IMR-90 (cell line): ENCODE data around the gene ROS1. TPM values are rescaled to one million over a fixed set of nuclear protein-coding genes. Genes with fewer than 3 reads are reported as not detected.

Experiments
- ATAC-seq: fragments of 200-7000 bp; cut with Tn5 transposase; 2 replicates; pipeline ENCODE4 v1.9.1; 2020; ENCODE audit warnings: low read depth, mild to moderate bottlenecking, moderate library complexity
- BruUV-seq: library from RNA; stranded (reverse); fragments of 400-500 nt; replicated peaks from 2 replicates; lab custom pipeline; 2021; lab: Mats Ljungman, UMichigan
- CTCF ChIA-PET: fragments of 300-600 bp; formaldehyde crosslinking; extraction: SDS; loops from one replicate; lab custom pipeline; 2021; ENCODE audit warnings: antibody characterized with exemption; lab: Yijun Ruan, JAX
- POLR2A ChIA-PET: fragments of 300-600 bp; sonication (Branson Sonifier 250); formaldehyde crosslinking; loops from one replicate; lab custom pipeline; 2022; ENCODE audit warnings: antibody characterized with exemption; ENCODE audit not compliant: unreplicated experiment; lab: Charles Lee
- DNase-seq: peaks from one replicate; pipeline ENCODE4 v3.0.0; 2013
- H2AFZ ChIP-seq: replicated peaks from 2 replicates; pipeline ENCODE3; 2013; ENCODE audit warnings: low read length, mild to moderate bottlenecking; ENCODE audit not compliant: poor library complexity
- H2AK5ac ChIP-seq: 2 replicates; pipeline ENCODE4 v1.6.1; 2013; ENCODE audit warnings: low read depth, low read length, inconsistent platforms
- H2AK9ac ChIP-seq: replicated peaks from 2 replicates; pipeline ENCODE3; 2013; ENCODE audit warnings: mild to moderate bottlenecking, low read depth, low read length, moderate library complexity; ENCODE audit not compliant: poor library complexity
- H2BK120ac ChIP-seq: 2 replicates; pipeline ENCODE4 v1.6.1; 2013; ENCODE audit warnings: low read depth, low read length, inconsistent platforms
- H2BK15ac ChIP-seq: 3 replicates; pipeline ENCODE4 v1.6.1; 2013; ENCODE audit warnings: low read depth, low read length, inconsistent platforms
- H2BK20ac ChIP-seq: 2 replicates; pipeline ENCODE4 v1.6.1; 2013; ENCODE audit warnings: low read depth, mild to moderate bottlenecking, inconsistent platforms, low read length, moderate library complexity
- H2BK5ac ChIP-seq: 2 replicates; pipeline ENCODE4 v1.6.1; 2013; ENCODE audit warnings: mild to moderate bottlenecking, low read depth, low read length, inconsistent platforms; ENCODE audit not compliant: poor library complexity, severe bottlenecking
- H3K14ac ChIP-seq: replicated peaks from 2 replicates; pipeline ENCODE4 v1.6.1; 2013; ENCODE audit warnings: low read depth, low read length, inconsistent platforms
- H3K18ac ChIP-seq: 2 replicates; pipeline ENCODE4 v1.6.1; 2013; ENCODE audit warnings: low read depth, low read length, control low read depth
- H3K23ac ChIP-seq: 2 replicates; pipeline ENCODE4 v1.6.1; 2013; ENCODE audit warnings: low read depth, low read length, inconsistent platforms
- H3K27ac ChIP-seq: 2 replicates; pipeline ENCODE4 v1.5.1; 2013; ENCODE audit warnings: mild to moderate bottlenecking, control low read depth, low read length; ENCODE audit not compliant: insufficient read depth
- H3K27me3 ChIP-seq: 2 replicates; pipeline ENCODE4 v1.6.1; 2013; ENCODE audit warnings: low read length; ENCODE audit not compliant: control insufficient read depth, insufficient read depth
- H3K36me3 ChIP-seq: 2 replicates; pipeline ENCODE4 v1.6.1; 2013; ENCODE audit warnings: low read length, mixed read lengths; ENCODE audit not compliant: control insufficient read depth, insufficient read depth
- H3K4ac ChIP-seq: 2 replicates; pipeline ENCODE4 v1.6.1; 2013; ENCODE audit warnings: low read depth, low read length, inconsistent platforms
- H3K4me1 ChIP-seq: 2 replicates; pipeline ENCODE4 v1.6.1; 2013; ENCODE audit warnings: low read length, mixed read lengths; ENCODE audit not compliant: control insufficient read depth, insufficient read depth
- H3K4me2 ChIP-seq: 2 replicates; pipeline ENCODE4 v1.6.1; 2013; ENCODE audit warnings: low read depth, mild to moderate bottlenecking, control low read depth, low read length, moderate library complexity
- H3K4me3 ChIP-seq: 2 replicates; pipeline ENCODE4 v1.5.1; 2013; ENCODE audit warnings: low read depth, mild to moderate bottlenecking, control low read depth, low read length, moderate library complexity; ENCODE audit not compliant: insufficient read depth
- H3K56ac ChIP-seq: 2 replicates; pipeline ENCODE4 v1.6.1; 2013; ENCODE audit warnings: low read length, inconsistent platforms; ENCODE audit not compliant: insufficient read depth; ENCODE audit errors: extremely low read depth
- H3K79me1 ChIP-seq, 2 experiments: 2 replicates each; pipeline ENCODE4 v1.6.1; 2013; ENCODE audit warnings: low read length in 2 of 2, inconsistent platforms in 1 of 2, low read depth in 1 of 2
- H3K9ac ChIP-seq: 2 replicates; pipeline ENCODE4 v1.6.1; 2013; ENCODE audit warnings: low read depth, low read length, control low read depth
- H3K9me1 ChIP-seq: 2 replicates; pipeline ENCODE4 v1.6.1; 2013; ENCODE audit warnings: low read length, inconsistent platforms; ENCODE audit not compliant: insufficient read depth
- H3K9me3 ChIP-seq: 2 replicates; pipeline ENCODE4 v1.6.1; 2013; ENCODE audit warnings: low read length; ENCODE audit not compliant: control insufficient read depth, insufficient read depth
- H4K20me1 ChIP-seq: 2 replicates; pipeline ENCODE4 v1.6.1; 2013; ENCODE audit warnings: low read length, inconsistent platforms; ENCODE audit not compliant: insufficient read depth
- H4K5ac ChIP-seq: 2 replicates; pipeline ENCODE4 v1.6.1; 2013; ENCODE audit warnings: mild to moderate bottlenecking, low read depth, low read length, control low read depth
- H4K8ac ChIP-seq, 2 experiments: 2 replicates each; pipeline ENCODE4 v1.6.1; 2013; ENCODE audit warnings: low read depth in 2 of 2, low read length in 2 of 2, control low read depth in 1 of 2, inconsistent platforms in 1 of 2
- H4K91ac ChIP-seq: 2 replicates; pipeline ENCODE4 v1.6.1; 2013; ENCODE audit warnings: low read depth, low read length, inconsistent platforms; ENCODE audit not compliant: insufficient read depth
- BHLHE40 ChIP-seq: fragments of 150-350 bp; IDR thresholded peaks from 2 replicates; pipeline ENCODE4 v1.6.1; 2016; ENCODE audit warnings: mild to moderate bottlenecking, low read depth, low read length
- CEBPB ChIP-seq: IDR thresholded peaks from 2 replicates; pipeline ENCODE4 v1.6.1; 2012; ENCODE audit warnings: low read depth, low read length, improper control_type of control experiment
- CHD1 ChIP-seq: IDR thresholded peaks from 2 replicates; pipeline ENCODE4 v1.6.1; 2012; ENCODE audit warnings: low read depth, low read length, improper control_type of control experiment
- FOS ChIP-seq: fragments of 150-350 bp; IDR thresholded peaks from 2 replicates; pipeline ENCODE4 v1.6.1; 2016; ENCODE audit warnings: low read depth, low read length
- MAFK ChIP-seq: IDR thresholded peaks from 2 replicates; pipeline ENCODE4 v1.6.1; 2012; ENCODE audit warnings: low read depth, low read length, improper control_type of control experiment
- MAZ ChIP-seq: IDR thresholded peaks from 2 replicates; pipeline ENCODE4 v1.6.1; 2012; ENCODE audit warnings: low read depth, mild to moderate bottlenecking, low read length, improper control_type of control experiment, moderate library complexity, borderline replicate concordance
- MXI1 ChIP-seq: IDR thresholded peaks from 2 replicates; pipeline ENCODE4 v1.6.1; 2012; ENCODE audit warnings: low read depth, mild to moderate bottlenecking, low read length, moderate library complexity, borderline replicate concordance
- NFE2L2 ChIP-seq: fragments of 150-350 bp; IDR thresholded peaks from 2 replicates; pipeline ENCODE4 v1.6.1; 2016; ENCODE audit warnings: low read depth, mild to moderate bottlenecking, low read length
- POLR2A ChIP-seq: IDR thresholded peaks from 2 replicates; pipeline ENCODE4 v1.6.1; 2012; ENCODE audit warnings: mild to moderate bottlenecking, low read depth, low read length
- RAD21 ChIP-seq: IDR thresholded peaks from 2 replicates; pipeline ENCODE4 v1.6.1; 2012; ENCODE audit warnings: low read length, improper control_type of control experiment
- RCOR1 ChIP-seq: IDR thresholded peaks from 2 replicates; pipeline ENCODE4 v1.6.1; 2012; ENCODE audit warnings: mild to moderate bottlenecking, low read length, improper control_type of control experiment; ENCODE audit not compliant: insufficient replicate concordance
- SMC3 ChIP-seq: fragments of 150-350 bp; IDR thresholded peaks from 2 replicates; pipeline ENCODE4 v1.6.1; 2016; ENCODE audit warnings: low read depth, mild to moderate bottlenecking, antibody characterized with exemption, low read length, moderate library complexity
- WGBS, 2 experiments: methylation state at CpG; one replicate each; pipeline versions ENCODE4 v1.1.5 to v1.1.7; 2013; ENCODE audit warnings: missing lambda C conversion rate in 2 of 2; ENCODE audit not compliant: insufficient read length in 1 of 2; ENCODE audit errors: extremely low coverage in 2 of 2; 5-methylcytosine and 5-hydroxymethylcytosine counted together
- dilution Hi-C: fragments of 300-500 bp; cut with HindIII; formaldehyde crosslinking; loops from one replicate; pipeline ENCODE4 v1.14.3; 2018; ENCODE audit warnings: low sequenced_read_pairs; ENCODE audit not compliant: unreplicated experiment
- in situ Hi-C: fragments of 300-500 bp; cut with MboI; formaldehyde crosslinking; loops from 3 replicates; pipeline ENCODE4 v1.14.3; 2019; ENCODE audit warnings: low sequenced_read_pairs, inconsistent platforms, mixed read lengths
- intact Hi-C: fragments of 100-400 bp; cut with micrococcal nuclease; formaldehyde crosslinking; loops from 2 replicates; pipeline ENCODE4 v1.10.0; 2022
- polyA plus RNA-seq, 3 experiments: library from polyadenylated mRNA; depleted of rRNA; stranded (reverse); fragments of >200 nt; gene quantifications; 2 replicates each; pipeline ENCODE4 v1.2.3, GENCODE V29; 2012; ENCODE audit warnings: low replicate concordance in 1 of 3
- total RNA-seq: library from RNA; depleted of rRNA; stranded (reverse); fragments of >200 nt; gene quantifications from 2 replicates; pipeline ENCODE4 v1.2.3, GENCODE V29; 2012
- TF ChIP-seq, protein P1 (sequence below): conservative IDR thresholded peaks from 2 replicates; pipeline ENCODE4 v1.5.1; 2012; ENCODE audit warnings: mild to moderate bottlenecking, low read depth, low read length, improper control_type of control experiment
- TF ChIP-seq, protein P2 (sequence below): fragments of 150-350 bp; IDR thresholded peaks from 2 replicates; pipeline ENCODE4 v1.6.1; 2016; ENCODE audit warnings: low read depth, mild to moderate bottlenecking, low read length, moderate library complexity, borderline replicate concordance
- TF ChIP-seq, protein P3 (sequence below): fragments of 150-350 bp; IDR thresholded peaks from 2 replicates; pipeline ENCODE4 v1.6.1; 2017; ENCODE audit warnings: mild to moderate bottlenecking, antibody characterized with exemption, low read length, low read depth

The ROS1 gene
- total and polyA plus RNA-seq, 2 of the 4 experiments (the other 2 are of a cell fraction) = under 0.01 to 0.03 TPM

DNA sequence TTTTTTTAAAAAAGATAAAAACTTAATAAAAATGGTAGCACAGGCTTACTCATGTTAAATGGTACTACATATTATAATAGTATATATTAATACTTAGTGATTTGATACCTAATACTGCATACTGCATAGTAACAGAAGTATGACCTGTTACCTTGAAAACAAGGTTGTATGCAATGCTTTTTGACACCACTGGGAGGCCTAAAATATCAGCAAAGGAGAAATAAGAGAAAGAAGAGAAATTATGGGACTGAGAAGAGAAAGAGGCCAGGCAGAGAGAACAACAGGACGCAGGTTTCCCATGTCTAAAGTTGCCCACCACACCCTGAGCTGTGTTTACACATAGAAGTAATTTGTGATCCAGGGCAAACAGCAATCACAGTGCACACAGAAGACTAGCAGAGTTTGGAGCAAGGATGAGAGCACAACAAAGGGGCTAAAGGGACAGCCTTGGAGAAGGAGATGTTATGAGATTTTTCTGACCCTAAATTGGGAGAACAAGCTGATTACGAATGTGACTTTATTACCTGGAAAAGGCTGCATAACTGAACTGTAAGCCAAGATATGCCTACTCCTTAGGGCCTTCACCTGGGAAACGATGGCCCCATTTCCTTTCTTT, 73.2 kb downstream of the ROS1 start:
- Histone ChIP-seq H3K14ac (no peak overlapping the region), H3K27ac (no peak overlapping the region), H3K56ac (no peak overlapping the region), H4K5ac (no peak overlapping the region), H3K9me3 (no peaks in the 10 kb centered on the region), H4K8ac (no peak overlapping the region), H3K4ac (no peak overlapping the region), H3K4me3 (no peak overlapping the region), H2BK20ac (no peak overlapping the region), H3K18ac (no peak overlapping the region), H2AFZ (peak overlapping the region; percentile 34), H3K27me3 (peaks cover 1% of the 10 kb centered on the region; the same call in 1 of the 2 replicates), H3K36me3 (no peaks in the 10 kb centered on the region), H3K9ac (no peak overlapping the region), H2BK5ac (no peak overlapping the region), H4K20me1 (no peaks in the 10 kb centered on the region), H2BK15ac (no peak overlapping the region), H2AK5ac (no peak overlapping the region), H2BK120ac (no peak overlapping the region), H3K9me1 (no peaks in the 10 kb centered on the region), H3K79me1 (no peaks in the 10 kb centered on the region), H3K23ac (no peak overlapping the region), H3K4me2 (no peak overlapping the region; the same call in 1 of the 2 replicates), H2AK9ac (no peak overlapping the region), H4K91ac (no peak overlapping the region), H3K4me1 (no peaks in the 10 kb centered on the region)
- ChIA-PET POLR2A (no interaction called here), CTCF (no interaction called here)
- ATAC-seq = peak; percentile 59; the same call in 1 of the 2 replicates
- intact Hi-C loops (no loop called here), in situ Hi-C loops (no loop called here), dilution Hi-C loops (no loop called here)
- WGBS, 2 experiments = no CpG with 5 or more reads among the region's 3 CpGs
- BruUV-seq = no TSS peak
- DNase-seq = peak; percentile 16
- TF ChIP-seq NFE2L2 (no peak), POLR2A (no peak), RCOR1 (no peak), MXI1 (no peak), MAZ (no peak), CHD1 (no peak), RAD21 (peak; percentile 54), CEBPB (no peak), BHLHE40 (no peak), SMC3 (peak; percentile 37; the same call in 1 of the 2 replicates), MAFK (no peak), FOS (no peak)
- TF ChIP-seq, protein P1, sequence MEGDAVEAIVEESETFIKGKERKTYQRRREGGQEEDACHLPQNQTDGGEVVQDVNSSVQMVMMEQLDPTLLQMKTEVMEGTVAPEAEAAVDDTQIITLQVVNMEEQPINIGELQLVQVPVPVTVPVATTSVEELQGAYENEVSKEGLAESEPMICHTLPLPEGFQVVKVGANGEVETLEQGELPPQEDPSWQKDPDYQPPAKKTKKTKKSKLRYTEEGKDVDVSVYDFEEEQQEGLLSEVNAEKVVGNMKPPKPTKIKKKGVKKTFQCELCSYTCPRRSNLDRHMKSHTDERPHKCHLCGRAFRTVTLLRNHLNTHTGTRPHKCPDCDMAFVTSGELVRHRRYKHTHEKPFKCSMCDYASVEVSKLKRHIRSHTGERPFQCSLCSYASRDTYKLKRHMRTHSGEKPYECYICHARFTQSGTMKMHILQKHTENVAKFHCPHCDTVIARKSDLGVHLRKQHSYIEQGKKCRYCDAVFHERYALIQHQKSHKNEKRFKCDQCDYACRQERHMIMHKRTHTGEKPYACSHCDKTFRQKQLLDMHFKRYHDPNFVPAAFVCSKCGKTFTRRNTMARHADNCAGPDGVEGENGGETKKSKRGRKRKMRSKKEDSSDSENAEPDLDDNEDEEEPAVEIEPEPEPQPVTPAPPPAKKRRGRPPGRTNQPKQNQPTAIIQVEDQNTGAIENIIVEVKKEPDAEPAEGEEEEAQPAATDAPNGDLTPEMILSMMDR = peak; percentile 47
- TF ChIP-seq, protein P2, sequence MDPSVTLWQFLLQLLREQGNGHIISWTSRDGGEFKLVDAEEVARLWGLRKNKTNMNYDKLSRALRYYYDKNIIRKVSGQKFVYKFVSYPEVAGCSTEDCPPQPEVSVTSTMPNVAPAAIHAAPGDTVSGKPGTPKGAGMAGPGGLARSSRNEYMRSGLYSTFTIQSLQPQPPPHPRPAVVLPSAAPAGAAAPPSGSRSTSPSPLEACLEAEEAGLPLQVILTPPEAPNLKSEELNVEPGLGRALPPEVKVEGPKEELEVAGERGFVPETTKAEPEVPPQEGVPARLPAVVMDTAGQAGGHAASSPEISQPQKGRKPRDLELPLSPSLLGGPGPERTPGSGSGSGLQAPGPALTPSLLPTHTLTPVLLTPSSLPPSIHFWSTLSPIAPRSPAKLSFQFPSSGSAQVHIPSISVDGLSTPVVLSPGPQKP = no peak
- TF ChIP-seq, protein P3, sequence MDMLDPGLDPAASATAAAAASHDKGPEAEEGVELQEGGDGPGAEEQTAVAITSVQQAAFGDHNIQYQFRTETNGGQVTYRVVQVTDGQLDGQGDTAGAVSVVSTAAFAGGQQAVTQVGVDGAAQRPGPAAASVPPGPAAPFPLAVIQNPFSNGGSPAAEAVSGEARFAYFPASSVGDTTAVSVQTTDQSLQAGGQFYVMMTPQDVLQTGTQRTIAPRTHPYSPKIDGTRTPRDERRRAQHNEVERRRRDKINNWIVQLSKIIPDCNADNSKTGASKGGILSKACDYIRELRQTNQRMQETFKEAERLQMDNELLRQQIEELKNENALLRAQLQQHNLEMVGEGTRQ = no peak
